Middle frontal gyrus (tissue), 1 donor: ENCODE measurements around the gene REV3L.
"Not testable (repeated sequence)": the region's sequence is repeated elsewhere in the genome, so short reads cannot be mapped to it uniquely, and the experiment has no call there.

Source experiments
- DNase-seq: peaks from one replicate; pipeline ENCODE4 v3.0.0-alpha.2; 2015; ENCODE audit warnings: low spot score; ENCODE audit errors: extremely low spot score

REV3L gene

GRCh38 chr6:111492499-111492898 lies 9.5 kb upstream of the REV3L start:
- DNase-seq: no peak

GRCh38 chr6:111490067-111490466 lies 7.0 kb upstream of the REV3L start:
- no peak for DNase-seq

- DNase-seq: no peak
Observed at GRCh38 chr6:111487661-111488060, 4.6 kb upstream of the REV3L start.

- no peak for DNase-seq
Observed at GRCh38 chr6:111486921-111487320, 3.9 kb upstream of the REV3L start.

- DNase-seq: no peak
Observed at GRCh38 chr6:111486475-111486874, 3.5 kb upstream of the REV3L start.

- no peak for DNase-seq
Observed at GRCh38 chr6:111485342-111485741, 2.3 kb upstream of the REV3L start.

GRCh38 chr6:111484633-111484930 lies 1.6 kb upstream of the REV3L start:
- no peak for DNase-seq

- peak; percentile 52 for DNase-seq
Observed at GRCh38 chr6:111483736-111484632, 966 bp upstream of the REV3L start.

- no peak for DNase-seq
Observed at GRCh38 chr6:111482188-111482958, 645 bp downstream of the REV3L start.

GRCh38 chr6:111481836-111482187 lies 1.2 kb downstream of the REV3L start:
- DNase-seq: no peak

GRCh38 chr6:111480988-111481822 lies 1.8 kb downstream of the REV3L start:
- DNase-seq: no peak

- DNase-seq: no peak
Observed at GRCh38 chr6:111478749-111479148, 4.3 kb downstream of the REV3L start.

GRCh38 chr6:111478064-111478476 lies 4.9 kb downstream of the REV3L start:
- no peak for DNase-seq

- no peak for DNase-seq
Observed at GRCh38 chr6:111477481-111477938, 5.5 kb downstream of the REV3L start.

- DNase-seq: not testable (repeated sequence)
Observed at GRCh38 chr6:111476061-111476460, 7.0 kb downstream of the REV3L start.

GRCh38 chr6:111474771-111475170 lies 8.2 kb downstream of the REV3L start:
- no peak for DNase-seq

- no peak for DNase-seq
Observed at GRCh38 chr6:111474106-111474505, 8.9 kb downstream of the REV3L start.

- no peak for DNase-seq
Observed at GRCh38 chr6:111472933-111473435, 10.0 kb downstream of the REV3L start.

GRCh38 chr6:111471958-111472357 lies 11.1 kb downstream of the REV3L start:
- DNase-seq: no peak

- no peak for DNase-seq
Observed at GRCh38 chr6:111471533-111471932, 11.5 kb downstream of the REV3L start.

- no peak for DNase-seq
Observed at GRCh38 chr6:111470991-111471390, 12.0 kb downstream of the REV3L start.

- no peak for DNase-seq
Observed at GRCh38 chr6:111469543-111469942, 13.5 kb downstream of the REV3L start.
